Liver (tissue), 9 donors: Measurements from ENCODE around the gene TFAP2B. TPM values are rescaled to one million over a fixed set of nuclear protein-coding genes. Genes with fewer than 3 reads are reported as not detected.

ENCODE experiments used
- DNase-seq: peaks from one replicate; pipeline ENCODE4 v3.0.0-alpha.2; 2017; ENCODE audit warnings: low spot score
- H3K27ac ChIP-seq, 2 donors: one replicate each; pipeline ENCODE4 v1.7.0; 2013; ENCODE audit warnings: inconsistent platforms in 2 of 2, low read length in 2 of 2, control low read depth in 1 of 2, low read depth in 1 of 2, mild to moderate bottlenecking in 1 of 2
- H3K27me3 ChIP-seq, 4 donors: one replicate each; pipeline versions ENCODE4 v1.6.1 to v1.7.0; 2013; ENCODE audit warnings: low read length in 3 of 4, inconsistent platforms in 1 of 4, mild to moderate bottlenecking in 1 of 4, moderate library complexity in 1 of 4; ENCODE audit not compliant: control insufficient read depth in 4 of 4, insufficient read depth in 4 of 4
- H3K36me3 ChIP-seq, 4 donors: one replicate each; pipeline versions ENCODE4 v1.6.1 to v1.7.0; 2013; ENCODE audit warnings: low read length in 3 of 4, mild to moderate bottlenecking in 3 of 4, low read depth in 1 of 4, moderate library complexity in 1 of 4; ENCODE audit not compliant: control insufficient read depth in 4 of 4, insufficient read depth in 3 of 4
- H3K4me1 ChIP-seq, 4 donors: one replicate each; pipeline versions ENCODE4 v1.6.1 to v1.7.0; 2013; ENCODE audit warnings: low read length in 3 of 4, mild to moderate bottlenecking in 3 of 4, moderate library complexity in 1 of 4; ENCODE audit not compliant: control insufficient read depth in 4 of 4, insufficient read depth in 4 of 4
- H3K4me3 ChIP-seq, 3 donors: one replicate each; pipeline versions ENCODE4 v1.6.1 to v1.7.0; 2013; ENCODE audit warnings: low read length in 3 of 3, control low read depth in 1 of 3, low read depth in 1 of 3, mild to moderate bottlenecking in 1 of 3
- H3K9ac ChIP-seq, 2 donors: one replicate each; pipeline ENCODE4 v1.7.0; 2013; ENCODE audit warnings: low read length in 2 of 2, mild to moderate bottlenecking in 2 of 2, moderate library complexity in 2 of 2, control low read depth in 1 of 2, low read depth in 1 of 2
- H3K9me3 ChIP-seq, 4 donors: one replicate each; pipeline versions ENCODE4 v1.6.1 to v1.7.0; 2013; ENCODE audit warnings: low read length in 3 of 4; ENCODE audit not compliant: control insufficient read depth in 4 of 4
- EGR1 ChIP-seq, 2 donors: IDR thresholded peaks; 2 replicates each; pipeline ENCODE4 v1.6.1; 2016 to 2018; ENCODE audit warnings: antibody characterized with exemption in 2 of 2, low read depth in 2 of 2
- FOXA1 ChIP-seq: IDR thresholded peaks from 2 replicates; pipeline ENCODE4 v1.6.1; 2016; ENCODE audit warnings: antibody characterized with exemption
- FOXA2 ChIP-seq: IDR thresholded peaks from 2 replicates; pipeline ENCODE4 v1.6.1; 2016; ENCODE audit warnings: antibody characterized with exemption
- GABPA ChIP-seq, 2 donors: IDR thresholded peaks in 1 of 2; conservative IDR thresholded peaks in 1 of 2; 2 replicates each; pipeline ENCODE4 v1.6.1; 2016; ENCODE audit warnings: antibody characterized with exemption in 2 of 2, mild to moderate bottlenecking in 1 of 2, moderate library complexity in 1 of 2
- HNF4A ChIP-seq, 2 donors: conservative IDR thresholded peaks; 2 replicates each; pipeline ENCODE4 v1.6.1; 2016; ENCODE audit warnings: antibody characterized with exemption in 2 of 2, mild to moderate bottlenecking in 2 of 2
- HNF4G ChIP-seq: IDR thresholded peaks from 2 replicates; pipeline ENCODE4 v1.6.1; 2016; ENCODE audit warnings: antibody characterized with exemption
- NR2F2 ChIP-seq: IDR thresholded peaks from 2 replicates; pipeline ENCODE4 v1.6.1; 2016; ENCODE audit warnings: antibody characterized with exemption
- RAD21 ChIP-seq, 2 donors: IDR thresholded peaks; 2 replicates each; pipeline ENCODE4 v1.6.1; 2016; ENCODE audit warnings: antibody characterized with exemption in 2 of 2, mild to moderate bottlenecking in 2 of 2
- REST ChIP-seq: IDR thresholded peaks from 2 replicates; pipeline ENCODE4 v1.6.1; 2016; ENCODE audit warnings: antibody characterized with exemption, mild to moderate bottlenecking
- RXRA ChIP-seq, 2 donors: IDR thresholded peaks; 2 replicates each; pipeline ENCODE4 v1.6.1; 2017 to 2018; ENCODE audit warnings: antibody characterized with exemption in 2 of 2, mild to moderate bottlenecking in 1 of 2
- SP1 ChIP-seq: IDR thresholded peaks from 2 replicates; pipeline ENCODE4 v1.6.1; 2018; ENCODE audit warnings: antibody characterized with exemption, mild to moderate bottlenecking
- TAF1 ChIP-seq: conservative IDR thresholded peaks from 2 replicates; pipeline ENCODE4 v1.6.1; 2016; ENCODE audit warnings: antibody characterized with exemption, mild to moderate bottlenecking
- YY1 ChIP-seq: IDR thresholded peaks from 2 replicates; pipeline ENCODE4 v1.6.1; 2016; ENCODE audit warnings: antibody characterized with exemption, mild to moderate bottlenecking
- WGBS: extraction: QIAGEN DNeasy Blood & Tissue Kit; methylation state at CpG from one replicate; pipeline ENCODE4 v1.1.7; 2013; 5-methylcytosine and 5-hydroxymethylcytosine counted together
- polyA plus RNA-seq, 2 donors: library from polyadenylated mRNA; stranded (reverse) in 1 of 2; unstranded in 1 of 2; fragments of 200-250 nt in 1 of 2; fragments of >200 nt in 1 of 2; fragmentation: Nextera tagmentation in 1 of 2; extraction: Ambion mirVana in 1 of 2; gene quantifications; one replicate each; pipeline versions ENCODE4 v1.2.1 to v1.2.3, GENCODE V29; 2013 to 2015
- total RNA-seq, 2 donors: library from RNA; depleted of rRNA; stranded (reverse); fragments of >200 nt; gene quantifications; one replicate each; pipeline ENCODE4 v1.2.3, GENCODE V29; 2014
- TF ChIP-seq, protein P1 (sequence below): IDR thresholded peaks from 2 replicates; pipeline ENCODE4 v1.6.1; 2016; ENCODE audit warnings: antibody characterized with exemption
- TF ChIP-seq, protein P2 (sequence below): IDR thresholded peaks from 2 replicates; pipeline ENCODE4 v1.6.1; 2016; ENCODE audit warnings: antibody characterized with exemption
- TF ChIP-seq, protein P3 (sequence below): fragments of 150-350 bp; IDR thresholded peaks from 2 replicates; pipeline ENCODE4 v1.5.1; 2017; ENCODE audit warnings: improper control_type of control experiment, low read depth, low read length; ENCODE audit not compliant: missing input control
- TF ChIP-seq, protein P4 (sequence below): IDR thresholded peaks from 2 replicates; pipeline ENCODE4 v1.6.1; 2016; ENCODE audit warnings: antibody characterized with exemption
- donor health status: healthy.
- donor health status: healthy.
- donor health status: healthy.
- donor health status: healthy.
- donor health status: healthy.

The TFAP2B gene
- total and polyA plus RNA-seq, 4 donors = not detected

- H3K9me3 ChIP-seq = no peaks in the 10 kb centered on the region
- 13% methylated on average over 10 of the region's 10 CpGs for WGBS
- no peak for DNase-seq
- H3K4me3 ChIP-seq = no peak overlapping the region
- no peaks in the 10 kb centered on the region for H3K36me3 ChIP-seq
- H3K27ac ChIP-seq = no peak overlapping the region
- H3K27me3 ChIP-seq = peaks cover 2 to 29% (median 15%) of the 10 kb centered on the region in 4 donors
- no peak overlapping the region for H3K9ac ChIP-seq
- H3K4me1 ChIP-seq = peaks cover 0 to 2% (median 0%) of the 10 kb centered on the region in 4 donors
- TF ChIP-seq, protein P1, sequence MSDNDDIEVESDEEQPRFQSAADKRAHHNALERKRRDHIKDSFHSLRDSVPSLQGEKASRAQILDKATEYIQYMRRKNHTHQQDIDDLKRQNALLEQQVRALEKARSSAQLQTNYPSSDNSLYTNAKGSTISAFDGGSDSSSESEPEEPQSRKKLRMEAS = no peak
- TF ChIP-seq HNF4G = no peak
- TF ChIP-seq REST = no peak
- no peak for TF ChIP-seq HNF4A (conservative IDR thresholded peaks at IDR 0.05)
Observed at GRCh38 chr6:50831186-50831585, 12.5 kb downstream of the TFAP2B start.

DNA sequence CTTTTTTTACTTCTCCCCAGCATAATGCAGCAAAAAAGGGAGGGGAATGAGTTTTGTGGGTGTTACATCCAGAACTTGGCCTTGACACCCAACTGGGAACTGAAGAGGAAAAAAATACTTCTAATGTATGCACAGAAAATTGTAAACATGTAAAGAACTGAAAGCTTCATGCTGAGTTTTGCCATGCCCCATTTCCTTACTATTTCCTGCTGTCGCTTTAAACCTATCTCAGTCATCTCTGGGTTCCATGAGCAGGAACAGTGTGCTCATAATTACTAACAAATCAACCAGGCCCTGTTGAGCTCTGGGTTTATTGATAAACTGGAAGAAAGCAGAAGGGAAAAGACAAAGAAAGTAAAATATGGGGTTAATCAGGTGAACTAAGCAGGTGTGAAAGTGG lies 14.2 kb downstream of the TFAP2B start:
- peaks cover 4 to 30% (median 10%) of the 10 kb centered on the region in 4 donors for H3K27me3 ChIP-seq
- no peak for TF ChIP-seq HNF4G
- TF ChIP-seq GABPA (IDR thresholded peaks at IDR 0.05 in 1 of 2, conservative IDR thresholded peaks at IDR 0.05 in 1 of 2) = no peak
- TF ChIP-seq NR2F2 = no peak
- no peak for TF ChIP-seq TAF1
- no peak for TF ChIP-seq RXRA (IDR thresholded peaks at IDR 0.05)
- no peak for TF ChIP-seq RAD21 (IDR thresholded peaks at IDR 0.05)
- no peak for TF ChIP-seq FOXA1
- TF ChIP-seq, protein P1 = no peak
- no peak for TF ChIP-seq SP1
- TF ChIP-seq FOXA2 = no peak
- TF ChIP-seq, protein P2, sequence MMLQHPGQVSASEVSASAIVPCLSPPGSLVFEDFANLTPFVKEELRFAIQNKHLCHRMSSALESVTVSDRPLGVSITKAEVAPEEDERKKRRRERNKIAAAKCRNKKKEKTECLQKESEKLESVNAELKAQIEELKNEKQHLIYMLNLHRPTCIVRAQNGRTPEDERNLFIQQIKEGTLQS = no peak
- TF ChIP-seq YY1 = no peak
- TF ChIP-seq, protein P3, sequence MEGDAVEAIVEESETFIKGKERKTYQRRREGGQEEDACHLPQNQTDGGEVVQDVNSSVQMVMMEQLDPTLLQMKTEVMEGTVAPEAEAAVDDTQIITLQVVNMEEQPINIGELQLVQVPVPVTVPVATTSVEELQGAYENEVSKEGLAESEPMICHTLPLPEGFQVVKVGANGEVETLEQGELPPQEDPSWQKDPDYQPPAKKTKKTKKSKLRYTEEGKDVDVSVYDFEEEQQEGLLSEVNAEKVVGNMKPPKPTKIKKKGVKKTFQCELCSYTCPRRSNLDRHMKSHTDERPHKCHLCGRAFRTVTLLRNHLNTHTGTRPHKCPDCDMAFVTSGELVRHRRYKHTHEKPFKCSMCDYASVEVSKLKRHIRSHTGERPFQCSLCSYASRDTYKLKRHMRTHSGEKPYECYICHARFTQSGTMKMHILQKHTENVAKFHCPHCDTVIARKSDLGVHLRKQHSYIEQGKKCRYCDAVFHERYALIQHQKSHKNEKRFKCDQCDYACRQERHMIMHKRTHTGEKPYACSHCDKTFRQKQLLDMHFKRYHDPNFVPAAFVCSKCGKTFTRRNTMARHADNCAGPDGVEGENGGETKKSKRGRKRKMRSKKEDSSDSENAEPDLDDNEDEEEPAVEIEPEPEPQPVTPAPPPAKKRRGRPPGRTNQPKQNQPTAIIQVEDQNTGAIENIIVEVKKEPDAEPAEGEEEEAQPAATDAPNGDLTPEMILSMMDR = no peak
- TF ChIP-seq HNF4A (conservative IDR thresholded peaks at IDR 0.05) = no peak
- no peak for TF ChIP-seq REST
- no peak for TF ChIP-seq EGR1 (IDR thresholded peaks at IDR 0.05; ENCODE audit: low read depth in 2 of 2)
- TF ChIP-seq, protein P4, sequence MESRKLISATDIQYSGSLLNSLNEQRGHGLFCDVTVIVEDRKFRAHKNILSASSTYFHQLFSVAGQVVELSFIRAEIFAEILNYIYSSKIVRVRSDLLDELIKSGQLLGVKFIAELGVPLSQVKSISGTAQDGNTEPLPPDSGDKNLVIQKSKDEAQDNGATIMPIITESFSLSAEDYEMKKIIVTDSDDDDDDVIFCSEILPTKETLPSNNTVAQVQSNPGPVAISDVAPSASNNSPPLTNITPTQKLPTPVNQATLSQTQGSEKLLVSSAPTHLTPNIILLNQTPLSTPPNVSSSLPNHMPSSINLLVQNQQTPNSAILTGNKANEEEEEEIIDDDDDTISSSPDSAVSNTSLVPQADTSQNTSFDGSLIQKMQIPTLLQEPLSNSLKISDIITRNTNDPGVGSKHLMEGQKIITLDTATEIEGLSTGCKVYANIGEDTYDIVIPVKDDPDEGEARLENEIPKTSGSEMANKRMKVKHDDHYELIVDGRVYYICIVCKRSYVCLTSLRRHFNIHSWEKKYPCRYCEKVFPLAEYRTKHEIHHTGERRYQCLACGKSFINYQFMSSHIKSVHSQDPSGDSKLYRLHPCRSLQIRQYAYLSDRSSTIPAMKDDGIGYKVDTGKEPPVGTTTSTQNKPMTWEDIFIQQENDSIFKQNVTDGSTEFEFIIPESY = no peak
- no peak overlapping the region for H3K4me3 ChIP-seq
- H3K9me3 ChIP-seq = no peaks in the 10 kb centered on the region
- DNase-seq = no peak
- H3K36me3 ChIP-seq = no peaks in the 10 kb centered on the region
- H3K9ac ChIP-seq = no peak overlapping the region
- H3K4me1 ChIP-seq = peaks cover 0 to 6% (median 1%) of the 10 kb centered on the region in 4 donors
- H3K27ac ChIP-seq = no peak overlapping the region
- WGBS = 88% methylated on average over 1 of the region's 1 CpG
